Mesodermal cell (in vitro differentiated cells): ENCODE measurements around the gene HNRNPH2.

Experiments used
- H3K27ac ChIP-seq: 2 replicates; pipeline ENCODE4 v1.7.0; 2013; ENCODE audit warnings: mild to moderate bottlenecking, low read depth, low read length, moderate library complexity; ENCODE audit not compliant: severe bottlenecking
- H3K36me3 ChIP-seq: 2 replicates; pipeline ENCODE4 v1.7.1; 2013; ENCODE audit warnings: mild to moderate bottlenecking, low read length, moderate library complexity; ENCODE audit not compliant: control insufficient read depth, insufficient read depth
- H3K4me1 ChIP-seq: one replicate; pipeline ENCODE4 v1.7.1; 2013; ENCODE audit warnings: mild to moderate bottlenecking, low read length; ENCODE audit not compliant: insufficient read depth, control insufficient read depth, poor library complexity, severe bottlenecking
- H3K4me3 ChIP-seq: 2 replicates; pipeline ENCODE4 v1.7.0; 2013; ENCODE audit warnings: low read length, control low read depth, mild to moderate bottlenecking; ENCODE audit not compliant: insufficient read depth, poor library complexity, severe bottlenecking; ENCODE audit errors: extremely low read depth
- H3K9me3 ChIP-seq: 2 replicates; pipeline ENCODE4 v1.7.1; 2013; ENCODE audit warnings: mild to moderate bottlenecking, low read length, moderate library complexity; ENCODE audit not compliant: control insufficient read depth
- WGBS, 2 experiments: methylation state at CpG; one replicate each; pipeline ENCODE4 v1.1.5; 2013; ENCODE audit warnings: missing lambda C conversion rate in 2 of 2; ENCODE audit not compliant: insufficient coverage in 2 of 2; 5-methylcytosine and 5-hydroxymethylcytosine counted together

Gene HNRNPH2

GRCh38 chrX:101383679-101384205 is 24.3 kb upstream of the HNRNPH2 start:
- WGBS, 2 experiments: 50 to 67% methylated on average over 1 to 2 of the region's 4 CpGs
- Histone ChIP-seq H3K4me1 (no peaks in the 10 kb centered on the region), H3K36me3 (no peaks in the 10 kb centered on the region), H3K9me3 (no peaks in the 10 kb centered on the region), H3K4me3 (no peak overlapping the region), H3K27ac (no peak overlapping the region)

- 92 to 96% methylated on average over 4 to 5 of the region's 7 CpGs for WGBS, 2 experiments
- Histone ChIP-seq H3K4me1 (no peaks in the 10 kb centered on the region), H3K4me3 (no peak overlapping the region), H3K9me3 (no peaks in the 10 kb centered on the region), H3K27ac (no peak overlapping the region), H3K36me3 (no peaks in the 10 kb centered on the region)
Measured at GRCh38 chrX:101385026-101385684, 22.9 kb upstream of the HNRNPH2 start.

- Histone ChIP-seq H3K27ac (no peak within 1 kb of the TSS), H3K4me1 (no peaks in the 10 kb centered on the region), H3K4me3 (no peak within 1 kb of the TSS), H3K36me3 (no peaks in the 10 kb centered on the region), H3K9me3 (no peaks in the 10 kb centered on the region)
- 72 to 82% methylated on average over 3 to 6 of the region's 9 CpGs for WGBS, 2 experiments
Measured at GRCh38 chrX:101385795-101386541, 22.1 kb upstream of the HNRNPH2 start, which contains the start of gene BTK. Gene BTK (minus strand): TSS chrX:101386191. CDS start chrX:101375284, 10,907 bp downstream.

GRCh38 chrX:101386542-101386885 is 21.5 kb upstream of the HNRNPH2 start:
- H3K9me3 ChIP-seq: no peaks in the 10 kb centered on the region
- no peaks in the 10 kb centered on the region for H3K36me3 ChIP-seq
- no peak overlapping the region for H3K4me3 ChIP-seq
- H3K27ac ChIP-seq: no peak overlapping the region
- 83 to 96% methylated on average over 1 to 4 of the region's 6 CpGs for WGBS, 2 experiments
- no peaks in the 10 kb centered on the region for H3K4me1 ChIP-seq

GRCh38 chrX:101388604-101389003 is 19.4 kb upstream of the HNRNPH2 start:
- no peaks in the 10 kb centered on the region for H3K9me3 ChIP-seq

GRCh38 chrX:101390664-101391525 is 17.1 kb upstream of the HNRNPH2 start, which contains the start of gene RPL36A:
Gene RPL36A (plus strand): TSS chrX:101391011. CDS start chrX:101391044, 33 bp downstream.
- H3K4me3 ChIP-seq: peak within 1 kb of the TSS; percentile 58
- H3K36me3 ChIP-seq: peaks cover 25% of the 10 kb centered on the region
- no peaks in the 10 kb centered on the region for H3K9me3 ChIP-seq
- H3K27ac ChIP-seq: peak within 1 kb of the TSS; percentile 57
- peaks cover 2% of the 10 kb centered on the region for H3K4me1 ChIP-seq
- WGBS, 2 experiments: 0% methylated on average over 6 to 12 of the region's 47 CpGs

More at GRCh38 chrX:101388604-101389003, 19.4 kb upstream of the HNRNPH2 start:
- Histone ChIP-seq H3K4me3 (no peak overlapping the region), H3K36me3 (peaks cover 11% of the 10 kb centered on the region), H3K4me1 (peaks cover 2% of the 10 kb centered on the region), H3K27ac (no peak overlapping the region)
- WGBS, 2 experiments: no CpG with 5 or more reads among the region's 3 CpGs

GRCh38 chrX:101391831-101392230 is 16.2 kb upstream of the HNRNPH2 start:
- Histone ChIP-seq H3K9me3 (no peaks in the 10 kb centered on the region), H3K27ac (peak overlapping the region; percentile 16), H3K4me3 (peak overlapping the region; percentile 58), H3K4me1 (peaks cover 2% of the 10 kb centered on the region), H3K36me3 (peaks cover 32% of the 10 kb centered on the region)
- WGBS, 2 experiments: 40 to 100% methylated on average over 1 of the region's 6 CpGs

GRCh38 chrX:101393530-101394305 is 14.3 kb upstream of the HNRNPH2 start:
- Histone ChIP-seq H3K9me3 (no peaks in the 10 kb centered on the region), H3K4me3 (no peak overlapping the region), H3K27ac (no peak overlapping the region), H3K36me3 (peaks cover 32% of the 10 kb centered on the region), H3K4me1 (peaks cover 2% of the 10 kb centered on the region)
- WGBS, 2 experiments: 100% methylated on average over 1 to 3 of the region's 11 CpGs

GRCh38 chrX:101394372-101394771 is 13.7 kb upstream of the HNRNPH2 start:
- H3K9me3 ChIP-seq: no peaks in the 10 kb centered on the region
- H3K4me3 ChIP-seq: no peak overlapping the region
- H3K4me1 ChIP-seq: peaks cover 2% of the 10 kb centered on the region
- H3K27ac ChIP-seq: no peak overlapping the region
- H3K36me3 ChIP-seq: peaks cover 33% of the 10 kb centered on the region

- Histone ChIP-seq H3K4me1 (peaks cover 2% of the 10 kb centered on the region), H3K36me3 (peaks cover 44% of the 10 kb centered on the region), H3K27ac (no peak overlapping the region), H3K9me3 (no peaks in the 10 kb centered on the region), H3K4me3 (no peak overlapping the region)
- no CpG with 5 or more reads among the region's 1 CpG for WGBS, 2 experiments
Measured at GRCh38 chrX:101395789-101396188, 12.2 kb upstream of the HNRNPH2 start.
